Omental fat pad (tissue), 4 donors: Measurements from ENCODE around the gene BPIFB2. TPM values are rescaled to one million over a fixed set of nuclear protein-coding genes. Genes with fewer than 3 reads are reported as not detected.

ENCODE experiments used
- ATAC-seq: fragments of 150-250 bp; one replicate; pipeline ENCODE4 v1.9.1; 2016; ENCODE audit warnings: mild to moderate bottlenecking, moderate library complexity; ENCODE audit not compliant: low FRiP score
- DNase-seq: peaks from one replicate; pipeline ENCODE4 v3.0.0-alpha.2; 2019; ENCODE audit warnings: low spot score
- total RNA-seq, 4 donors: library from RNA; depleted of rRNA; stranded (reverse); fragments of >200 nt; gene quantifications; one replicate each; pipeline ENCODE4 v1.1.0, GENCODE V29; 2016
- TF ChIP-seq, protein P1 (sequence below), 3 donors: fragments of 450-650 bp; IDR thresholded peaks; one replicate each; pipeline ENCODE4 v1.5.1; 2016 to 2017; ENCODE audit warnings: antibody characterized with exemption in 3 of 3, mild to moderate bottlenecking in 3 of 3, moderate library complexity in 2 of 3

BPIFB2 gene
- total RNA-seq, 4 donors from 2014 or later, result not detected

DNA sequence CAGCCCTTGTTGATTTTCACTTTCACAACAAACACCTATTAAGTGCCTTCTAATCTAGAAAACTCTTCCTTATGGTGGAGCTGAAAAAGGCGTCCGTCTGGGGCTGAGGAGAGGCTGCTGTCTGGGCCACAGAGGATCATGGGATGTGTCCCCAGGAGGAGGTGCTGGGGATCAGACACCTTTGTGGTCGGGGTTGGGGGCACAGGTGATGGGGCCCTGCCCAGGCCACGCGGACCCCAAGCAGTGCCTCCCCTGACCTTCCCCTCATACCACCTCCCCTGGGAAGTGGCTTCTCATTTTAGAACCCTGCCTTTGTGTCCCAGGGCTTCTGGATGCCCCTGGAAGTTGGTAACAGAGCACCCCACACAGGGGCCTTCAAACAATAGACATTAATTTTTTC is 44.3 kb upstream of the BPIFB2 start:
- TF ChIP-seq, protein P1, sequence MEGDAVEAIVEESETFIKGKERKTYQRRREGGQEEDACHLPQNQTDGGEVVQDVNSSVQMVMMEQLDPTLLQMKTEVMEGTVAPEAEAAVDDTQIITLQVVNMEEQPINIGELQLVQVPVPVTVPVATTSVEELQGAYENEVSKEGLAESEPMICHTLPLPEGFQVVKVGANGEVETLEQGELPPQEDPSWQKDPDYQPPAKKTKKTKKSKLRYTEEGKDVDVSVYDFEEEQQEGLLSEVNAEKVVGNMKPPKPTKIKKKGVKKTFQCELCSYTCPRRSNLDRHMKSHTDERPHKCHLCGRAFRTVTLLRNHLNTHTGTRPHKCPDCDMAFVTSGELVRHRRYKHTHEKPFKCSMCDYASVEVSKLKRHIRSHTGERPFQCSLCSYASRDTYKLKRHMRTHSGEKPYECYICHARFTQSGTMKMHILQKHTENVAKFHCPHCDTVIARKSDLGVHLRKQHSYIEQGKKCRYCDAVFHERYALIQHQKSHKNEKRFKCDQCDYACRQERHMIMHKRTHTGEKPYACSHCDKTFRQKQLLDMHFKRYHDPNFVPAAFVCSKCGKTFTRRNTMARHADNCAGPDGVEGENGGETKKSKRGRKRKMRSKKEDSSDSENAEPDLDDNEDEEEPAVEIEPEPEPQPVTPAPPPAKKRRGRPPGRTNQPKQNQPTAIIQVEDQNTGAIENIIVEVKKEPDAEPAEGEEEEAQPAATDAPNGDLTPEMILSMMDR (IDR thresholded peaks at IDR 0.05), result no peak
- no peak for ATAC-seq
- DNase-seq, result no peak

DNA sequence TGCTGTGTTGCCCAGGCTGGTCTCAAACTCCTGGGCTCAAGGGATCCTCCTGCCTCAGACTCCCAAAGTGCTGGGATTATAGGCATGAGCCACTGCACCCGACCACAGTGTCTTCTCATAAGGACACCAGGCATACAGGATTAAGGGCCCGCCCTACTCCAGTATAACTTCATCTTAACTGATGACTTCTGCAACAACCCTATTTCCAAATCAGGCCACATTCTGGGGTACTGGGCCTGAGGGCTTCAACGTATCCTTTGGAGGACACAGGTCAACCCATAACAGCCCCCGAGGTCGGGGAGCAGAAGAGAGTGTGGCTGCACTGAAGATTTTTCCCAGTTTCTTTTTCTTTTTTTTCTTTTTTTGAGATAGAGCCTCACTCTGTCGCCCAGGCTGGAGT is 42.9 kb upstream of the BPIFB2 start:
- ATAC-seq (no peak), DNase-seq (no peak)
- TF ChIP-seq, protein P1 (IDR thresholded peaks at IDR 0.05), result no peak

DNA sequence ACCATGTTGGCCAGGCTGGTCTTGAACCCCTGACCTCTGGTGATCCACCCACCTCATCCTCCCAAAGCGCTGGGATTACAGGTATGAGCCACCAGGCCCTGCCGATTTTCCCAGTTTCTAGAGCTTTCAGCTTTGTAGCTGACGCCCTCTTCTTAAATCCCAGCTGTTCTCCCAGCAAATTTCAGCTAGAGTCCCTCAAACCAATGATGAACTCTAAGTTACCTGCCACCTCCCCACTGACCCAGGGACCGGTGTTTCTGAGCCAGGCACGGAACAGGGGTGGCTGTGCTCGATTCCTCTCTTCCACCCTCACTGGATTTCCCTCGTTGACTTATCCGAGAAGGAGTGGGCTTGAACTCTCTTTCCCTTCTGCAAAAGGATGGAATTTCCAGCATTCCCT is 42.4 kb upstream of the BPIFB2 start:
- DNase-seq (no peak), ATAC-seq (no peak)
- TF ChIP-seq, protein P1 (IDR thresholded peaks at IDR 0.05), result no peak

DNA sequence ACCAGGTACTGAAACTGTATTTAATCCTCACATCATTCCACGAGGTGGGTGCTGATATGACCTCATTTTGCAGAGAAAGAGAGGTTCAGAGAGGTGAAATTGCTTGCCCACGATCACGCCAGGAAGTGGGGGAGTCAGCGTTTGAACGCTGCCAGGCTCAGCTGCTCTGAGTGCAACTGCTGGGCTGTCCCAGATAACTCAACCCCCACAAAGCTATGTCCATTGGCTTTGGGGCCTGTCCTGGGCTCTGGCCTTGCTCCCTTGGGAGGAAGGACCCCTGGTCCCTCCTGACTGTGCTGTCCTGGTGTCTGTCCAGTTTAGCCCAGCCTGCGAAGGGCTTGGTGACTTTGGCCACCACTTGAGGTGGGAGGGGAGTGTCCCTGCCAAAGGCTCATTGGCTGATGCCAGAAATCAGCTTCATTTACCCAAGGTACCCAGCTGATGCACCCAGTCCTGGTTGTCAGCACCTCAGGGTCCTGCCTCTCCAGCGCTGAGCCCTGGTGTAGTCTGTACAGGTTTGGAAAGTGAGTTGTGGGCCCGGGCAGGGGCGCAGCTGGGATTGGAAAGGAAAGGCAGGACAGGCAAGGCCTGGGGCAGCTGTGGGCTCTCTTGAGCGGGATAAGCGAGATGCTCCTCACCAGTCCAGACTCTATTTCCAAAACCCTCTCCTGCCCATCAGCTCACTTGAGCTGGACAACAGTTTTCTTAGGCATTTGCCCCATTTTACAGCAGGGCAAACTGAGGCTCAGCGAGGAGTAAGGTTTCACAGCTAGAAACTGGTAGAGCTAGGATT is 41.7 kb upstream of the BPIFB2 start:
- DNase-seq, result no peak
- no peak for ATAC-seq
- TF ChIP-seq, protein P1 (IDR thresholded peaks at IDR 0.05), result no peak

DNA sequence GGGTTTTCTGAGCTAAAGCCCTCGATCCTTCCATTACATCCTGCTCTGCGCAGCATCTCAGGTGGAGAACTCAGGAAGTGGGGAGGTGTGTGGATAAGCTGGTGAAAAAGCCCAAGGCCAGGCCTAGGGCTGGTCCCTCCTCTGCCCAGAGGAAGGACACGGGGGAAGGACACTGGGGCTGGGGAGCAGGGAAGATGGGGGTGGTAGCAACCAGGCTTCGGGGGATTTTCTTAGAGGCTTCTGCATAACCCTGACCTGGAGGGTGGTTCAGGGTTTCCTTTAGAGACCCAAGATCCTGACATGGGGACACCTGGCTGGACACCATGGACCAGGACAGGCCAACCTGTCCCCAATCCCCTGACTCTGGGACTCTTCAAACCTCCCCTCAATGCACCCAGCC is 41.1 kb upstream of the BPIFB2 start:
- no peak for DNase-seq
- no peak for ATAC-seq
- TF ChIP-seq, protein P1 (IDR thresholded peaks at IDR 0.05), result no peak

DNA sequence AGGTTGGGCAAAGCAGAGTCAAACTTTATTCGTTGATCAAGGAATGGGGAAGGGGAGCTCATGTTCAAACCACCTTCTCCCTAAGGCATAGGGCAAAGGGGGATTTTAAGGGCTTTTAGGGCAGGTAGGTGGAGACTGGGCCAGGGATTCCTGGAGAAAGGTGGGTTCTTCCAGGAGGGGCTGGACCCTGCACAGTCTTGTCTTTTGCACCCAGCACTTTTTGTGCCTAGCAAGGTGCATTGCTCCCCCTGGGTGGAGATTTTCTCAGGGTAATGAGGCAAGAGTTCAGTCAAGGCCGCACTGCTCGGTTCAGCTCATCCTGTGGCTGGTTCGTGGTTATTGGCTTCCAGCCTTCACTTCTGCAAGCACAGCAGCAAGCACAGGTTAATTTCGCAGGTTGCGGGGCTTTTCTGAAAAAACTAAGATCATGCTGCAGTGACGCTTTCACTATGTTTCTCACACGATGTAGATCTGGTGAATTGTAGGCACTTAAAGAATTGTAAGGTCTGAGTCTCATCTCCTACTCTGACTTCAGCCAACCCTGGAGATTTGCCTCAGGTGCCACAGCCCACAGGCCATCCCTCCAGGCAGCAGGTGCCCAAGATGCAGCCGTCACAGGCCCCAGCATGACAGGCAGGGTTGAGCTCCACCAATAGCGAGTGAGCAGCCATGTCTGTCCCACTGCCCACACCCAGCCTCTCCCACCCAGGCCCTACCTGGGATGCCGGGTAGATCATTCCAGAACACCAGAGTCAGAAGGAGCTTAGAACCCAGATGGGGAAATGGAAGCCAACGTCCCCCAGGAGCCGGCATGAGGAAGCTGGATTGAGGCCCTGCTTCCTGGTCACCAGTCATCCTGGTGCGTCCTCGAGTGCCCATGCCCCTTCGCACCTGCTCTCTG is 40.4 kb upstream of the BPIFB2 start:
- DNase-seq (no peak), ATAC-seq (no peak)

More for the DNA sequence above, 40.4 kb upstream of the BPIFB2 start:
- TF ChIP-seq, protein P1 (IDR thresholded peaks at IDR 0.05), result no peak
